H9 (cell line): ENCODE data around the gene C2orf80. TPM values are rescaled to one million over a fixed set of nuclear protein-coding genes. Genes with fewer than 3 reads are reported as not detected.
"Not testable (repeated sequence)": the region's sequence is repeated elsewhere in the genome, so short reads cannot be mapped to it uniquely, and the experiment has no call there.

Source experiments
- DNase-seq: peaks from one replicate; pipeline ENCODE4 v3.0.0-alpha.2; 2017
- H2AFZ ChIP-seq: one replicate; pipeline ENCODE4 v1.6.1; 2013; ENCODE audit warnings: mild to moderate bottlenecking, low read length, control low read depth, moderate library complexity
- H2AK5ac ChIP-seq: 2 replicates; pipeline ENCODE4 v1.6.1; 2013; ENCODE audit warnings: low read length, control low read depth, mixed read lengths; ENCODE audit not compliant: insufficient read length
- H2BK120ac ChIP-seq: one replicate; pipeline ENCODE4 v1.6.1; 2013; ENCODE audit warnings: low read depth, mild to moderate bottlenecking, low read length, control low read depth, inconsistent platforms; ENCODE audit not compliant: poor library complexity, severe bottlenecking
- H2BK12ac ChIP-seq: 2 replicates; pipeline ENCODE4 v1.6.1; 2013; ENCODE audit warnings: low read length, control low read depth, mixed read lengths, low read depth; ENCODE audit not compliant: insufficient read length
- H2BK15ac ChIP-seq: 2 replicates; pipeline ENCODE4 v1.6.1; 2013; ENCODE audit warnings: low read depth, low read length, control low read depth
- H2BK20ac ChIP-seq: one replicate; pipeline ENCODE4 v1.6.1; 2013; ENCODE audit warnings: low read depth, mild to moderate bottlenecking, low read length, control low read depth, inconsistent platforms; ENCODE audit not compliant: poor library complexity, severe bottlenecking
- H2BK5ac ChIP-seq: 2 replicates; pipeline ENCODE4 v1.6.1; 2013; ENCODE audit warnings: low read length, control low read depth, mixed read lengths; ENCODE audit not compliant: insufficient read length
- H3K14ac ChIP-seq: 2 replicates; pipeline ENCODE4 v1.6.1; 2013; ENCODE audit warnings: low read length, control low read depth; ENCODE audit not compliant: insufficient read depth
- H3K18ac ChIP-seq: 2 replicates; pipeline ENCODE4 v1.6.1; 2013; ENCODE audit warnings: low read depth, mild to moderate bottlenecking, mixed read lengths, low read length, control low read depth; ENCODE audit not compliant: insufficient read length
- H3K23ac ChIP-seq: 2 replicates; pipeline ENCODE4 v1.6.1; 2013; ENCODE audit warnings: low read length, control low read depth, mixed read lengths, low read depth; ENCODE audit not compliant: insufficient read length
- H3K23me2 ChIP-seq: 2 replicates; pipeline ENCODE4 v1.6.1; 2013; ENCODE audit warnings: low read depth, mild to moderate bottlenecking, mixed read lengths, low read length, control low read depth; ENCODE audit not compliant: insufficient read length, poor library complexity, severe bottlenecking
- H3K27ac ChIP-seq: 2 replicates; pipeline ENCODE4 v1.5.1; 2013; ENCODE audit warnings: low read length, control low read depth, mixed read lengths, low read depth; ENCODE audit not compliant: insufficient read length
- H3K27me3 ChIP-seq: 2 replicates; pipeline ENCODE4 v1.6.1; 2013; ENCODE audit warnings: low read length, control low read depth, inconsistent platforms; ENCODE audit not compliant: insufficient read depth
- H3K4ac ChIP-seq: 2 replicates; pipeline ENCODE4 v1.6.1; 2013; ENCODE audit warnings: low read depth, mild to moderate bottlenecking, control low read depth, inconsistent platforms, low read length, moderate library complexity
- H3K4me1 ChIP-seq: 2 replicates; pipeline ENCODE4 v1.6.1; 2013; ENCODE audit warnings: low read length, control low read depth, inconsistent platforms; ENCODE audit not compliant: insufficient read depth
- H3K4me2 ChIP-seq: 2 replicates; pipeline ENCODE4 v1.6.1; 2013; ENCODE audit warnings: low read length, control low read depth, mixed read lengths; ENCODE audit not compliant: insufficient read length, insufficient read depth
- H3K56ac ChIP-seq: 2 replicates; pipeline ENCODE4 v1.6.1; 2013; ENCODE audit warnings: low read depth, mild to moderate bottlenecking, mixed read lengths, low read length, control low read depth; ENCODE audit not compliant: insufficient read length
- H3K79me1 ChIP-seq: 2 replicates; pipeline ENCODE4 v1.6.1; 2013; ENCODE audit warnings: low read depth, mild to moderate bottlenecking, moderate library complexity, low read length, control low read depth, inconsistent platforms; ENCODE audit not compliant: insufficient read depth, poor library complexity, severe bottlenecking
- H3K79me2 ChIP-seq: 2 replicates; pipeline ENCODE4 v1.6.1; 2013; ENCODE audit warnings: low read length, control low read depth, inconsistent platforms; ENCODE audit not compliant: insufficient read depth
- H3K9ac ChIP-seq: 2 replicates; pipeline ENCODE4 v1.6.1; 2013; ENCODE audit warnings: low read length, control low read depth, mixed read lengths; ENCODE audit not compliant: insufficient read length; ENCODE audit errors: extremely low read depth
- H3K9me3 ChIP-seq: one replicate; pipeline ENCODE4 v1.6.1; 2013; ENCODE audit warnings: low read depth, low read length, inconsistent platforms; ENCODE audit not compliant: control insufficient read depth
- H3T11ph ChIP-seq: one replicate; pipeline ENCODE4 v1.6.1; 2013; ENCODE audit warnings: mild to moderate bottlenecking, low read length, control low read depth, inconsistent platforms
- H4K20me1 ChIP-seq: one replicate; pipeline ENCODE4 v1.6.1; 2013; ENCODE audit not compliant: control insufficient read depth, insufficient read length, insufficient read depth
- H4K5ac ChIP-seq: 2 replicates; pipeline ENCODE4 v1.6.1; 2013; ENCODE audit warnings: low read depth, mild to moderate bottlenecking, mixed read lengths, low read length, control low read depth; ENCODE audit not compliant: insufficient read length
- H4K8ac ChIP-seq: replicated peaks from 2 replicates; pipeline ENCODE4 v1.6.1; 2013; ENCODE audit warnings: low read length, control low read depth, mixed read lengths, low read depth; ENCODE audit not compliant: insufficient read length
- H4K91ac ChIP-seq: 2 replicates; pipeline ENCODE4 v1.6.1; 2013; ENCODE audit warnings: low read depth, mild to moderate bottlenecking, moderate library complexity, mixed read lengths, low read length, control low read depth; ENCODE audit not compliant: insufficient read length
- H3K27ac Mint-ChIP-seq, 3 experiments: 2 replicates in 2 of 3; 3 replicates in 1 of 3; pipeline ENCODE4 v1.8.0; 2020 to 2021; ENCODE audit warnings: mixed read lengths in 3 of 3, mild to moderate bottlenecking in 1 of 3, moderate library complexity in 1 of 3
- H3K27me3 Mint-ChIP-seq: 2 replicates; pipeline ENCODE4 v1.8.0; 2021; ENCODE audit warnings: low read depth, mild to moderate bottlenecking, moderate library complexity, mixed read lengths
- H3K36me3 Mint-ChIP-seq, 3 experiments: 2 replicates in 2 of 3; 3 replicates in 1 of 3; pipeline ENCODE4 v1.8.0; 2020 to 2021; ENCODE audit warnings: low read depth in 3 of 3, mixed read lengths in 3 of 3; ENCODE audit not compliant: insufficient read depth in 1 of 3
- H3K4me1 Mint-ChIP-seq, 2 experiments: 2 replicates each; pipeline ENCODE4 v1.8.0; 2020; ENCODE audit warnings: mixed read lengths in 2 of 2
- H3K4me3 Mint-ChIP-seq, 2 experiments: 2 replicates in 1 of 2; 3 replicates in 1 of 2; pipeline ENCODE4 v1.8.0; 2020 to 2021; ENCODE audit warnings: mild to moderate bottlenecking in 2 of 2, mixed read lengths in 2 of 2, moderate library complexity in 1 of 2
- H3K9me3 Mint-ChIP-seq, 2 experiments: 2 replicates in 1 of 2; 3 replicates in 1 of 2; pipeline ENCODE4 v1.8.0; 2020; ENCODE audit warnings: mild to moderate bottlenecking in 2 of 2, mixed read lengths in 2 of 2, moderate library complexity in 1 of 2
- WGBS: extraction: QIAGEN DNeasy Blood & Tissue Kit; methylation state at CpG from one replicate; pipeline ENCODE4 v1.1.7; 2013; ENCODE audit warnings: missing lambda C conversion rate, low lambda C conversion rate, mixed read lengths; ENCODE audit not compliant: insufficient read length; ENCODE audit errors: extremely low coverage; 5-methylcytosine and 5-hydroxymethylcytosine counted together
- total RNA-seq: library from RNA; stranded (reverse); gene quantifications from 2 replicates; pipeline ENCODE4 v1.2.1, GENCODE V29; 2021
- TF ChIP-seq, protein P1 (sequence below): fragments of 200-600 bp; sonication (generic); conservative IDR thresholded peaks from 3 replicates; pipeline ENCODE4 v1.8.0; 2021; ENCODE audit warnings: antibody characterized with exemption, mild to moderate bottlenecking

C2orf80 gene
- total RNA-seq, 1 experiment from 2014 or later: not detected

DNA sequence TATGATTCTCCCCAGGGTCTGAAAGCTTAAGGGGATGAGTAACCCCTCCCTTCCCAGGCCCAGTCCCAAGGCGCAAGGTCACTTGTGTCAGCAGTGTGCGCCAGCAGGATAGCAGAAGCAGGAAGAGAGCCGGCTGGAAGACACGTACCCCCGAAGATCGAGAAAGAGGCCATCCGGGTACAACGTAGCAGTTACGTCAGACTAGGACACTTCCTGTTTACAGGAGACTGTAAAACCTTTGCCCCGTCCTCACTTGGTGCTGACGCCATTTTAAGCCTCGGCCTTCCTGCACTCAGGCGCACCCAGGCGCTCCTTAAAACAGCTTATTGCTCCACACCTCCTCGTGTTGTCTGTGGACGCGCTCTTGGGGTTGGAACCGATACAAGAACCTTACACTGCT lies 50.4 kb downstream of the C2orf80 start:
- Mint-ChIP-seq H3K27me3 (no peaks in the 10 kb centered on the region; the same call in none of the 2 replicates), H3K9me3 (peaks cover 17 to 27% of the 10 kb centered on the region in 2 experiments), H3K4me1 (peaks cover 9 to 16% of the 10 kb centered on the region in 2 experiments), H3K27ac (0 out of 7 replicates have a peak overlapping the region, but pooled peaks of 1 of the 3 experiments have one; percentile 23), H3K36me3 (peaks cover 14 to 19% (median 16%) of the 10 kb centered on the region in 3 experiments), H3K4me3 (no peak overlapping the region)
- Histone ChIP-seq H3K27ac (no peak overlapping the region), H4K20me1 (no peaks in the 10 kb centered on the region), H3K23ac (no peak overlapping the region), H4K91ac (no peak overlapping the region), H2BK15ac (no peak overlapping the region), H3K18ac (no peak overlapping the region), H2BK20ac (no peak overlapping the region), H3K4ac (no peak overlapping the region), H4K8ac (no peak overlapping the region), H3K23me2 (no peaks in the 10 kb centered on the region), H3T11ph (no peak overlapping the region), H3K4me2 (no peak overlapping the region), H3K27me3 (no peaks in the 10 kb centered on the region), H3K9me3 (peaks cover 7% of the 10 kb centered on the region), H2AFZ (no peak overlapping the region), H3K56ac (no peak overlapping the region), H2AK5ac (no peak overlapping the region), H3K14ac (no peak overlapping the region), H3K9ac (no peak overlapping the region), H3K4me1 (peaks cover 2% of the 10 kb centered on the region), H2BK5ac (no peak overlapping the region), H3K79me1 (no peaks in the 10 kb centered on the region), H2BK12ac (no peak overlapping the region), H3K79me2 (no peaks in the 10 kb centered on the region), H4K5ac (no peak overlapping the region), H2BK120ac (no peak overlapping the region)
- TF ChIP-seq, protein P1, sequence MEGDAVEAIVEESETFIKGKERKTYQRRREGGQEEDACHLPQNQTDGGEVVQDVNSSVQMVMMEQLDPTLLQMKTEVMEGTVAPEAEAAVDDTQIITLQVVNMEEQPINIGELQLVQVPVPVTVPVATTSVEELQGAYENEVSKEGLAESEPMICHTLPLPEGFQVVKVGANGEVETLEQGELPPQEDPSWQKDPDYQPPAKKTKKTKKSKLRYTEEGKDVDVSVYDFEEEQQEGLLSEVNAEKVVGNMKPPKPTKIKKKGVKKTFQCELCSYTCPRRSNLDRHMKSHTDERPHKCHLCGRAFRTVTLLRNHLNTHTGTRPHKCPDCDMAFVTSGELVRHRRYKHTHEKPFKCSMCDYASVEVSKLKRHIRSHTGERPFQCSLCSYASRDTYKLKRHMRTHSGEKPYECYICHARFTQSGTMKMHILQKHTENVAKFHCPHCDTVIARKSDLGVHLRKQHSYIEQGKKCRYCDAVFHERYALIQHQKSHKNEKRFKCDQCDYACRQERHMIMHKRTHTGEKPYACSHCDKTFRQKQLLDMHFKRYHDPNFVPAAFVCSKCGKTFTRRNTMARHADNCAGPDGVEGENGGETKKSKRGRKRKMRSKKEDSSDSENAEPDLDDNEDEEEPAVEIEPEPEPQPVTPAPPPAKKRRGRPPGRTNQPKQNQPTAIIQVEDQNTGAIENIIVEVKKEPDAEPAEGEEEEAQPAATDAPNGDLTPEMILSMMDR: no peak
- WGBS: no CpG with 5 or more reads among the region's 18 CpGs
- no peak for DNase-seq

DNA sequence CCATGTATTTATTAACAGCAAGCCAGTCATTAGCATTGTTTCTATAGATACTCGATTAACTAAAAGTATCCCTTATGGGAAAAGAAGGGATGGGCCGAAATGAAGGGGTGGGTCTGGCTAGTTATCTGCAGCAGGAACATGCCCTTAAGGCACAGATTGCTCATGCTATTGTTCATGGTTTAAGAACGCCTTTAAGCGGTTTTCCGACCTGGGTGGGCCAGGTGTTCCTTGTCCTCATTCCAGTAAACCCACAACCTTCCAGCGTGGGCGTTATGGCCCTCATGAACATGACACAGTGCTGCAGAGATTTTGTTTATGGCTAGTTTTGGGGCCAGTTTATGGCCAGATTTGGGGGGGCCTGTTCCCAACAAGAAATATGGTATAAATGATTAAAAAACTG lies 51.5 kb downstream of the C2orf80 start:
- H3K27me3 Mint-ChIP-seq, H4K91ac ChIP-seq, H3K27ac ChIP-seq, H3K9ac ChIP-seq, H3K14ac ChIP-seq, H3K56ac ChIP-seq, H4K8ac ChIP-seq, H2BK120ac ChIP-seq, H2BK5ac ChIP-seq, H3K4me3 Mint-ChIP-seq, H3K4me2 ChIP-seq, H3K9me3 ChIP-seq, H3K27ac Mint-ChIP-seq, H2BK20ac ChIP-seq, H3K18ac ChIP-seq, H3K23me2 ChIP-seq, H2BK15ac ChIP-seq, H4K5ac ChIP-seq, H3T11ph ChIP-seq, H3K27me3 ChIP-seq, H3K79me2 ChIP-seq, DNase-seq, H3K4me1 ChIP-seq, H3K4ac ChIP-seq, H4K20me1 ChIP-seq, H2AFZ ChIP-seq, H3K23ac ChIP-seq, H2BK12ac ChIP-seq, H3K79me1 ChIP-seq, H2AK5ac ChIP-seq: not testable (repeated sequence)
- Mint-ChIP-seq H3K4me1 (peaks cover 9 to 14% of the 10 kb centered on the region in 2 experiments), H3K36me3 (peaks cover 14 to 19% (median 16%) of the 10 kb centered on the region in 3 experiments), H3K9me3 (peaks cover 17 to 27% of the 10 kb centered on the region in 2 experiments)
- WGBS: no CpG with 5 or more reads among the region's 7 CpGs
